Breast epithelium (tissue), 4 donors: Measurements from ENCODE around the gene PSMG1. TPM values are rescaled to one million over a fixed set of nuclear protein-coding genes. Genes with fewer than 3 reads are reported as not detected.

Source experiments
- DNase-seq, 2 donors: peaks; one replicate each; pipeline ENCODE4 v3.0.0-alpha.2; 2019; ENCODE audit warnings: low spot score in 2 of 2
- H3K27ac ChIP-seq, 2 donors: fragments of 200-600 bp; sonication (generic) in 1 of 2; one replicate each; pipeline ENCODE4 v1.5.1; 2016 to 2019; ENCODE audit warnings: mild to moderate bottlenecking in 1 of 2
- H3K27me3 ChIP-seq, 2 donors: fragments of 200-600 bp; sonication (generic) in 1 of 2; one replicate each; pipeline versions ENCODE4 v1.5.1 to v1.6.0; 2017 to 2019; ENCODE audit warnings: control low read depth in 1 of 2, mild to moderate bottlenecking in 1 of 2
- H3K36me3 ChIP-seq: fragments of 200-600 bp; one replicate; pipeline ENCODE4 v1.5.1; 2019
- H3K4me1 ChIP-seq, 2 donors: fragments of 200-600 bp; sonication (generic); one replicate each; pipeline ENCODE4 v1.5.1; 2016 to 2019; ENCODE audit warnings: control low read depth in 1 of 2
- H3K4me3 ChIP-seq, 3 donors: fragments of 200-600 bp; sonication (generic); 1 replicate in 2 of 3; 2 replicates in 1 of 3; pipeline ENCODE4 v1.5.1; 2016 to 2019; ENCODE audit warnings: mild to moderate bottlenecking in 3 of 3, moderate library complexity in 2 of 3
- H3K9me3 ChIP-seq, 2 donors: fragments of 200-600 bp; sonication (generic) in 1 of 2; one replicate each; pipeline ENCODE4 v1.5.1; 2016 to 2019; ENCODE audit warnings: control low read depth in 1 of 2
- CTCF ChIP-seq, 3 donors: fragments of 450-650 bp; IDR thresholded peaks; one replicate each; pipeline ENCODE4 v1.5.1; 2016 to 2017; ENCODE audit warnings: antibody characterized with exemption in 3 of 3, mild to moderate bottlenecking in 3 of 3, moderate library complexity in 3 of 3
- POLR2A ChIP-seq: fragments of 450-650 bp; IDR thresholded peaks from one replicate; pipeline ENCODE4 v1.6.1; 2016; ENCODE audit warnings: antibody characterized with exemption, mild to moderate bottlenecking, moderate library complexity
- POLR2AphosphoS5 ChIP-seq, 3 donors: sonication (generic); formaldehyde crosslinking; IDR thresholded peaks; one replicate each; pipeline ENCODE4 v1.6.1; 2017; ENCODE audit warnings: antibody characterized with exemption in 3 of 3
- intact Hi-C: fragments of 100-400 bp; cut with DNase I; formaldehyde crosslinking; loops from one replicate; pipeline ENCODE4 v1.15.1; 2023; ENCODE audit warnings: low total_unique reads
- total RNA-seq, 3 donors: library from RNA; depleted of rRNA; stranded (reverse); fragments of >200 nt; gene quantifications; one replicate each; pipeline ENCODE4 v1.1.0, GENCODE V29; 2016

PSMG1 gene
- total RNA-seq, 3 donors from 2014 or later = 19.7 to 25.9 (median 24.7) TPM

- no peak for TF ChIP-seq POLR2A
- TF ChIP-seq POLR2AphosphoS5 (IDR thresholded peaks at IDR 0.05) = no peak
- TF ChIP-seq CTCF (IDR thresholded peaks at IDR 0.05) = no peak
- no peaks in the 10 kb centered on the region for H3K4me1 ChIP-seq
- intact Hi-C loops = no loop called here
- no peaks in the 10 kb centered on the region for H3K9me3 ChIP-seq
- H3K27me3 ChIP-seq = no peaks in the 10 kb centered on the region
- no peak overlapping the region for H3K4me3 ChIP-seq
- H3K27ac ChIP-seq = no peak overlapping the region
- DNase-seq = no peak
- H3K36me3 ChIP-seq = no peaks in the 10 kb centered on the region
Observed at GRCh38 chr21:39156024-39156423, 27.2 kb downstream of the PSMG1 start.

- TF ChIP-seq CTCF (IDR thresholded peaks at IDR 0.05) = no peak
- TF ChIP-seq POLR2A = no peak
- no peak for TF ChIP-seq POLR2AphosphoS5 (IDR thresholded peaks at IDR 0.05)
- intact Hi-C loops = no loop called here
- Histone ChIP-seq H3K4me1 (no peaks in the 10 kb centered on the region), H3K4me3 (no peak overlapping the region), H3K36me3 (no peaks in the 10 kb centered on the region), H3K27ac (no peak overlapping the region), H3K9me3 (no peaks in the 10 kb centered on the region), H3K27me3 (no peaks in the 10 kb centered on the region)
- DNase-seq = no peak
Observed at GRCh38 chr21:39155578-39155977, 27.7 kb downstream of the PSMG1 start.

- Histone ChIP-seq H3K36me3 (no peaks in the 10 kb centered on the region), H3K27me3 (no peaks in the 10 kb centered on the region), H3K27ac (no peak overlapping the region), H3K9me3 (no peaks in the 10 kb centered on the region), H3K4me1 (no peaks in the 10 kb centered on the region), H3K4me3 (no peak overlapping the region)
- intact Hi-C loops = no loop called here
- DNase-seq = no peak
- TF ChIP-seq CTCF (IDR thresholded peaks at IDR 0.05) (no peak), POLR2A (no peak), POLR2AphosphoS5 (IDR thresholded peaks at IDR 0.05) (no peak)
Observed at GRCh38 chr21:39153842-39154241, 29.4 kb downstream of the PSMG1 start.

GRCh38 chr21:39153373-39153772, 29.9 kb downstream of the PSMG1 start:
- no peak for TF ChIP-seq POLR2AphosphoS5 (IDR thresholded peaks at IDR 0.05)
- no peak for TF ChIP-seq POLR2A
- TF ChIP-seq CTCF (IDR thresholded peaks at IDR 0.05) = no peak
- no peaks in the 10 kb centered on the region for H3K9me3 ChIP-seq

GRCh38 chr21:39152271-39152670, 31.0 kb downstream of the PSMG1 start:
- H3K4me1 ChIP-seq = no peaks in the 10 kb centered on the region
- DNase-seq = no peak
- H3K27ac ChIP-seq = no peak overlapping the region
- no peak for TF ChIP-seq POLR2AphosphoS5 (IDR thresholded peaks at IDR 0.05)
- no peak for TF ChIP-seq POLR2A
- no peak for TF ChIP-seq CTCF (IDR thresholded peaks at IDR 0.05)
- no peaks in the 10 kb centered on the region for H3K36me3 ChIP-seq
- no peak overlapping the region for H3K4me3 ChIP-seq
- intact Hi-C loops = no loop called here
- H3K9me3 ChIP-seq = no peaks in the 10 kb centered on the region
- no peaks in the 10 kb centered on the region for H3K27me3 ChIP-seq

More at GRCh38 chr21:39153373-39153772, 29.9 kb downstream of the PSMG1 start:
- no peak for DNase-seq
- Histone ChIP-seq H3K36me3 (no peaks in the 10 kb centered on the region), H3K27ac (no peak overlapping the region), H3K4me3 (no peak overlapping the region), H3K27me3 (no peaks in the 10 kb centered on the region), H3K4me1 (no peaks in the 10 kb centered on the region)
- intact Hi-C loops = no loop called here
